Effector memory CD4-positive, alpha-beta T cell (primary cell): Measurements from ENCODE around the gene FAM114A1.
"Not testable (repeated sequence)": the region's sequence is repeated elsewhere in the genome, so short reads cannot be mapped to it uniquely, and the experiment has no call there.

Source experiments
- DNase-seq, 3 donors: peaks; one replicate each; pipeline ENCODE4 v3.0.0-alpha.2; 2020
- H3K27ac ChIP-seq: 2 replicates; pipeline ENCODE4 v1.7.0; 2013; ENCODE audit warnings: mild to moderate bottlenecking, low read length, moderate library complexity; ENCODE audit not compliant: insufficient read depth, poor library complexity, severe bottlenecking
- H3K27me3 ChIP-seq: replicated peaks from 2 replicates; pipeline ENCODE4 v1.7.0; 2013; ENCODE audit warnings: mild to moderate bottlenecking, low read length; ENCODE audit not compliant: insufficient read depth, control insufficient read depth, poor library complexity, severe bottlenecking
- H3K36me3 ChIP-seq: 2 replicates; pipeline ENCODE4 v1.7.0; 2013; ENCODE audit warnings: mild to moderate bottlenecking, low read length, moderate library complexity; ENCODE audit not compliant: control insufficient read depth, insufficient read depth
- H3K4me1 ChIP-seq: 2 replicates; pipeline ENCODE4 v1.7.0; 2013; ENCODE audit warnings: low read length, mild to moderate bottlenecking; ENCODE audit not compliant: control insufficient read depth, insufficient read depth, poor library complexity, severe bottlenecking
- H3K4me3 ChIP-seq: 2 replicates; pipeline ENCODE4 v1.7.0; 2013; ENCODE audit warnings: low read length, low read depth, mild to moderate bottlenecking; ENCODE audit not compliant: insufficient read depth, poor library complexity, severe bottlenecking
- H3K9me3 ChIP-seq: 2 replicates; pipeline ENCODE4 v1.7.0; 2013; ENCODE audit warnings: mild to moderate bottlenecking, low read length, moderate library complexity; ENCODE audit not compliant: control insufficient read depth

The FAM114A1 gene

DNA sequence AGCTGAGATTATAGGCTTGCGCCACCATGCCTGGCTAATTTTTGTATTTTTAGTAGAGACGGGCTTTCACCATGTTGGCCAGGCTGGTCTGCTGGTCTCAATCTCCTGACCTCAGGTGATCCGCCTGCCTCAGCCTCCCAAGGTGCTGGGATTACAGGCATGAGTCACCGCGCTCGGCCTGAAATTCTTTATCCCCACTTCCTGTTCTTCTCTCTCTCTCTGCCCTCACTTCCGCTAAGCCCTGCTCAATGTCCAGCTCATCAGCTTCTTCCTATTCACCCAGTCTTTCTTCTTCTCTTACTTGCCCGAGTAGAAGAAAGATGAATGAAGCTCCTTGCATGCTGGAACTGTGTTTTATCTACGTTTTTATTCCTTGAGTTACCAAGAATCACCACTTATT, 120.7 kb downstream of the FAM114A1 start:
- DNase-seq, H3K9me3 ChIP-seq, H3K27me3 ChIP-seq, H3K4me1 ChIP-seq, H3K36me3 ChIP-seq, H3K27ac ChIP-seq, H3K4me3 ChIP-seq: not testable (repeated sequence)

- Histone ChIP-seq H3K27me3 (no peaks in the 10 kb centered on the region), H3K4me3 (no peak overlapping the region), H3K4me1 (peaks cover 3% of the 10 kb centered on the region), H3K9me3 (no peaks in the 10 kb centered on the region), H3K27ac (no peak overlapping the region), H3K36me3 (peaks cover 15% of the 10 kb centered on the region)
- no peak for DNase-seq
These were observed 121.9 kb downstream of the FAM114A1 start for GRCh38 chr4:38989487-38989886.

DNA sequence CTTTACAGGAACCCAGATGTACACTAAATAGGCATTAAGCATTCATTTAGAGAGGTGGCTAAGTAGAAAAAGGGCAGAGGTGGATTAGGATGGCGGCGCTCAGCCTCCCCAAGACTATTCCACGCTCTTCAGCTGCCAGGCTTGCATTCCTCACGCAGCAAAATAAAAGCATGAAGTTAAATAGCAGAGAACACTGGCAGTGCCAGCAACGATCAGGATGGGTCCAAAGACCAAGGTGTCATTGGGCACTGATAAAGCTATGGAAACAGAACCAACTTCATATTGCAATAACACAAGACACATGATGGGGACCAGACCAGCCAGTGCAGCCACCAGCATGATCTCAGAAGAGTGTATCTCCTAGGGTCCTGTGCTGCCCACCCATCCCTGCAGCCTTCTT, 122.6 kb downstream of the FAM114A1 start:
- Histone ChIP-seq H3K27ac (no peak overlapping the region), H3K36me3 (peaks cover 15% of the 10 kb centered on the region)

GRCh38 chr4:38993683-38994082, 126.1 kb downstream of the FAM114A1 start:
- no peak overlapping the region for H3K4me3 ChIP-seq
- no peaks in the 10 kb centered on the region for H3K27me3 ChIP-seq
- no peaks in the 10 kb centered on the region for H3K9me3 ChIP-seq
- H3K4me1 ChIP-seq, result no peaks in the 10 kb centered on the region
- H3K36me3 ChIP-seq, result peaks cover 11% of the 10 kb centered on the region
- no peak for DNase-seq
- H3K27ac ChIP-seq, result no peak overlapping the region

More for the DNA sequence above, 122.6 kb downstream of the FAM114A1 start:
- H3K9me3 ChIP-seq, result no peaks in the 10 kb centered on the region
- H3K27me3 ChIP-seq, result no peaks in the 10 kb centered on the region
- DNase-seq, result no peak
- no peak overlapping the region for H3K4me3 ChIP-seq
- peaks cover 3% of the 10 kb centered on the region for H3K4me1 ChIP-seq

DNA sequence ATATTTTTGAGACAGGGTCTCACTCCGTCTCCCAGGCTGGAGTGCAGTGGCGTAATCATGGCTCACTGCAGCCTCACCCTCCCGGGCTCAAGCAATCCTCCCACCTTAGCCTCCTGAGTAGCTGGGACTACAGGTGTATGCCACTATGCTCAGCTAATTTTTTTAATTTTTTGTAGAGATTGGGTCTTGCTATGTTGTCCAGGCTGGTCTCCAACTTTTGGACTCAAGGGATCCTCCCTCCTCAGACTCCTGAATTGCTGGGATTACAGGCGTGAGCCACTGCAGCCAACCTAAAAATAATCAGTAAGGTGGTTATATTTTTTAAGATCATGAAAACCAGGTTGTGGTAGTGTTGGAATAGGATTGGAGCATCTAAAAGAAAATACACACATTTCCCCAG, 126.5 kb downstream of the FAM114A1 start:
- Histone ChIP-seq H3K4me3 (no peak overlapping the region), H3K9me3 (no peaks in the 10 kb centered on the region), H3K36me3 (peaks cover 11% of the 10 kb centered on the region), H3K27me3 (no peaks in the 10 kb centered on the region), H3K4me1 (no peaks in the 10 kb centered on the region), H3K27ac (no peak overlapping the region)
- no peak for DNase-seq
